HL-60 (cell line): ENCODE results near the gene STT3B.

Experiments used
- CTCF ChIP-seq: IDR thresholded peaks from one replicate; pipeline ENCODE4 v1.5.1; 2011; ENCODE audit warnings: low read length, control low read depth, inconsistent platforms; ENCODE audit not compliant: insufficient read depth
- POLR2AphosphoS5 ChIP-seq: IDR thresholded peaks from 2 replicates; pipeline ENCODE4 v1.6.1; 2012; ENCODE audit warnings: low read depth
- REST ChIP-seq: IDR thresholded peaks from 2 replicates; pipeline ENCODE4 v1.6.1; 2012; ENCODE audit warnings: low read depth; ENCODE audit not compliant: insufficient replicate concordance
- SPI1 ChIP-seq: IDR thresholded peaks from 2 replicates; pipeline ENCODE4 v1.6.1; 2012; ENCODE audit warnings: low read depth, mild to moderate bottlenecking, borderline replicate concordance

- TF ChIP-seq POLR2AphosphoS5 (no peak), CTCF (no peak), SPI1 (no peak), REST (no peak)
Measured at GRCh38 chr3:31493149-31493548, 39.6 kb upstream of the STT3B start.
